H1 (cell line): ENCODE results near the gene PYY. TPM values are rescaled to one million over a fixed set of nuclear protein-coding genes. Genes with fewer than 3 reads are reported as not detected.

Experiments
- CTBP2 ChIP-seq: IDR thresholded peaks from 2 replicates; pipeline ENCODE4 v1.7.0; 2011; ENCODE audit warnings: borderline replicate concordance, mild to moderate bottlenecking, moderate library complexity, mixed read lengths, low read length; ENCODE audit not compliant: insufficient read depth, insufficient read length
- GABPA ChIP-seq: IDR thresholded peaks from 2 replicates; pipeline ENCODE4 v1.6.1; 2011; ENCODE audit warnings: mild to moderate bottlenecking, low read length, moderate library complexity, borderline replicate concordance; ENCODE audit not compliant: insufficient read depth
- HDAC6 ChIP-seq: IDR thresholded peaks from one replicate; pipeline ENCODE4 v1.7.1; 2012; ENCODE audit warnings: low read depth, mild to moderate bottlenecking, inconsistent platforms, low read length, moderate library complexity
- KDM5A ChIP-seq: fragments of 200-600 bp; IDR thresholded peaks from 2 replicates; pipeline ENCODE4 v1.7.1; 2012; ENCODE audit warnings: mild to moderate bottlenecking, low read length, inconsistent platforms, mixed read lengths
- RFX5 ChIP-seq: IDR thresholded peaks from 2 replicates; pipeline ENCODE4 v1.6.1; 2011; ENCODE audit warnings: low read depth, low read length, improper control_type of control experiment, borderline replicate concordance
- SAP30 ChIP-seq: fragments of 300-600 bp; sonication (generic); IDR thresholded peaks from 2 replicates; pipeline ENCODE4 v1.7.1; 2012; ENCODE audit warnings: low read length, moderate library complexity, mild to moderate bottlenecking, inconsistent platforms; ENCODE audit not compliant: insufficient read depth, insufficient replicate concordance
- SP2 ChIP-seq: IDR thresholded peaks from 2 replicates; pipeline ENCODE4 v1.6.1; 2012; ENCODE audit warnings: mild to moderate bottlenecking, low read length, inconsistent platforms
- ZNF274 ChIP-seq: IDR thresholded peaks from 2 replicates; pipeline ENCODE4 v1.7.0; 2012; ENCODE audit warnings: low read length, borderline replicate concordance; ENCODE audit errors: extremely low read depth
- polyA plus RNA-seq, 7 experiments: library from polyadenylated mRNA; depleted of rRNA in 3 of 7; stranded (reverse) in 5 of 7; unstranded in 2 of 7; fragments of >200 nt in 5 of 7; fragments of 200-250 nt in 2 of 7; gene quantifications; 1 replicate in 5 of 7; 2 replicates in 1 of 7; 4 replicates in 1 of 7; pipeline versions ENCODE4 v1.2.1 to v1.2.3, GENCODE V29; 2011 to 2013; ENCODE audit warnings: missing spikeins in 2 of 7, mixed read lengths in 2 of 7
- total RNA-seq: library from RNA; stranded (reverse); fragmentation: NEBNext Ultra II Directional; extraction: Animal tissue kit (Norgen Biotek cat#: 25700); gene quantifications from 2 replicates; pipeline ENCODE4 v1.2.1, GENCODE V29; 2021

The PYY gene
- total and polyA plus RNA-seq, 2 of the 8 experiments (the other 6 are each of a cell fraction or from before 2014, with no cell fraction given): 0.93 to 3.4 TPM

- no peak for TF ChIP-seq SP2
- TF ChIP-seq RFX5: no peak
- no peak for TF ChIP-seq GABPA
- no peak for TF ChIP-seq KDM5A
- no peak for TF ChIP-seq HDAC6
- TF ChIP-seq SAP30: no peak
- no peak for TF ChIP-seq CTBP2
- TF ChIP-seq ZNF274: no peak
Observed at GRCh38 chr17:43945074-43945829, 8.5 kb downstream of the PYY start (continued).
